ENCODE measurements around the gene LRRK2. TPM values are rescaled to one million over a fixed set of nuclear protein-coding genes. Genes with fewer than 3 reads are reported as not detected.

LRRK2 gene
- total and polyA plus RNA-seq, 2 of the 8 experiments (the other 6 are each of a cell fraction or from before 2014, with no cell fraction given) = 0.06 to 0.13 TPM

- Histone ChIP-seq H2AFZ (ENCODE audit: low read length) (no peak overlapping the region), H3K9ac (replicated peaks in 1 of 4; ENCODE audit: extremely low read depth in 1 of 4, low read depth in 3 of 4, low read length in 3 of 4) (no peak overlapping the region), H3K79me2 (ENCODE audit: control insufficient read depth in 1 of 2, insufficient read depth in 2 of 2, low read length in 2 of 2) (no peaks in the 10 kb centered on the region), H3K4me1 (replicated peaks in 1 of 4; ENCODE audit: control insufficient read depth in 3 of 4, insufficient read depth in 4 of 4, low read length in 3 of 4) (no peaks in the 10 kb centered on the region; a peak in 2 of 7 replicates), H3K4me3 (ENCODE audit: extremely low read depth in 1 of 4, insufficient read depth in 2 of 4, low read depth in 3 of 4, low read length in 4 of 4) (no peak overlapping the region), H3K27me3 (replicated peaks in 1 of 4; ENCODE audit: control insufficient read depth in 3 of 4, extremely low read depth in 1 of 4, insufficient read depth in 3 of 4, low read length in 3 of 4) (peaks cover 0 to 24% (median 11%) of the 10 kb centered on the region in 4 experiments; a peak in 4 of 7 replicates), H4K5ac (ENCODE audit: insufficient read length, low read depth, low read length) (no peak overlapping the region), H3K23me2 (ENCODE audit: low read depth, low read length) (peaks cover 6% of the 10 kb centered on the region; the same call in 1 of the 2 replicates), H3K9me3 (ENCODE audit: insufficient read depth in 2 of 2, low read depth in 1 of 2, low read length in 1 of 2) (no peaks in the 10 kb centered on the region), H3K23ac (ENCODE audit: insufficient read length) (no peak overlapping the region), H3K14ac (ENCODE audit: insufficient read length) (no peak overlapping the region), H2BK12ac (ENCODE audit: low read depth, low read length) (no peak overlapping the region), H2BK120ac (replicated peaks; ENCODE audit: low read depth, low read length) (no peak overlapping the region), H4K20me1 (replicated peaks in 1 of 2; ENCODE audit: control insufficient read depth in 1 of 2, insufficient read depth in 2 of 2, low read length in 2 of 2) (no peaks in the 10 kb centered on the region), H2AK5ac (ENCODE audit: low read depth, low read length) (no peak overlapping the region), H3K18ac (ENCODE audit: extremely low read depth, low read length) (no peak overlapping the region), H4K8ac (ENCODE audit: extremely low read depth, insufficient read depth, low read length) (no peak overlapping the region), H3K4me2 (ENCODE audit: insufficient read depth in 1 of 2, low read depth in 2 of 2, low read length in 2 of 2) (no peak overlapping the region), H3K27ac (ENCODE audit: low read depth, low read length) (no peak overlapping the region), H3K36me3 (ENCODE audit: control insufficient read depth in 2 of 4, insufficient read depth in 4 of 4, low read length in 3 of 4) (no peaks in the 10 kb centered on the region), H3K56ac (replicated peaks; ENCODE audit: insufficient read length, low read depth, low read length) (no peak overlapping the region), H2BK15ac (ENCODE audit: low read length) (no peak overlapping the region), H3K4ac (replicated peaks; ENCODE audit: insufficient read length, low read depth, low read length) (no peak overlapping the region), H2BK5ac (ENCODE audit: low read depth, low read length) (no peak overlapping the region), H4K91ac (replicated peaks; ENCODE audit: insufficient read length, low read length) (no peak overlapping the region), H2BK20ac (ENCODE audit: low read length) (no peak overlapping the region), H3K79me1 (ENCODE audit: low read depth, low read length) (no peaks in the 10 kb centered on the region)
- WGBS, 2 experiments (ENCODE audit: extremely low coverage in 1 of 2, insufficient coverage in 1 of 2, insufficient read length in 1 of 2, insufficient replicate concordance in 2 of 2, low coverage in 1 of 2, low lambda C conversion rate in 2 of 2, missing lambda C conversion rate in 1 of 2) = 90% methylated on average over 1 of the region's 1 CpG; no CpG with 5 or more reads in 1 of the 2 experiments
- ChIA-PET CTCF (ENCODE audit: partially characterized antibody) (no interaction called here), POLR2A (ENCODE audit: partially characterized antibody) (no interaction called here)
- no peak for DNase-seq (ENCODE audit: low read depth in 1 of 2, low spot score in 2 of 2)
- FAIRE-seq = no peak
- TF ChIP-seq CHD1 (IDR thresholded peaks at IDR 0.05; ENCODE audit: low read depth, low read length) = no peak
- no peak for TF ChIP-seq TAF1 (IDR thresholded peaks at IDR 0.05; ENCODE audit: low read depth, low read length)
- no peak for TF ChIP-seq KDM5A (IDR thresholded peaks at IDR 0.05; ENCODE audit: low read length)
- no peak for TF ChIP-seq FOSL1 (IDR thresholded peaks at IDR 0.05; ENCODE audit: insufficient read depth, low read depth, low read length)
- TF ChIP-seq TCF12 (IDR thresholded peaks at IDR 0.05; ENCODE audit: low read depth, low read length) = no peak
- TF ChIP-seq RBBP5 (IDR thresholded peaks at IDR 0.05; ENCODE audit: borderline replicate concordance, low read depth, low read length) = no peak
Observed at GRCh38 chr12:40225984-40226602, 1.3 kb downstream of the LRRK2 start.
